Activated CD8-positive, alpha-beta memory T cell treated with anti-CD3 and anti-CD28 coated beads, Interleukin-2, amount 50 U/mL, for 4 hours (primary cell): ENCODE results near the gene ADAMTS3.

ENCODE experiments used
- DNase-seq: peaks from one replicate; pipeline ENCODE4 v3.0.0-alpha.2; 2020

ADAMTS3 gene

GRCh38 chr4:72394012-72394663 lies 174.9 kb downstream of the ADAMTS3 start:
- DNase-seq: no peak

GRCh38 chr4:72391281-72391680 lies 177.7 kb downstream of the ADAMTS3 start:
- no peak for DNase-seq

GRCh38 chr4:72390409-72390808 lies 178.6 kb downstream of the ADAMTS3 start:
- no peak for DNase-seq

GRCh38 chr4:72388521-72388920 lies 180.5 kb downstream of the ADAMTS3 start:
- no peak for DNase-seq

GRCh38 chr4:72387959-72388358 lies 181.1 kb downstream of the ADAMTS3 start:
- no peak for DNase-seq

- no peak for DNase-seq
These were observed 185.6 kb downstream of the ADAMTS3 start for GRCh38 chr4:72383439-72383838.

GRCh38 chr4:72378901-72379300 lies 190.1 kb downstream of the ADAMTS3 start:
- DNase-seq: no peak

- no peak for DNase-seq
These were observed 191.4 kb downstream of the ADAMTS3 start for GRCh38 chr4:72377491-72378194.

- DNase-seq: no peak
These were observed 192.1 kb downstream of the ADAMTS3 start for GRCh38 chr4:72376901-72377300.

GRCh38 chr4:72375073-72375736 lies 193.8 kb downstream of the ADAMTS3 start:
- DNase-seq: no peak

- no peak for DNase-seq
These were observed 194.9 kb downstream of the ADAMTS3 start for GRCh38 chr4:72374159-72374558.

- DNase-seq: no peak
These were observed 202.4 kb downstream of the ADAMTS3 start for GRCh38 chr4:72366601-72367000.

GRCh38 chr4:72365981-72366380 lies 203.0 kb downstream of the ADAMTS3 start:
- no peak for DNase-seq

- no peak for DNase-seq
These were observed 204.0 kb downstream of the ADAMTS3 start for GRCh38 chr4:72365016-72365415.

GRCh38 chr4:72360075-72360474 lies 208.9 kb downstream of the ADAMTS3 start:
- DNase-seq: no peak

- no peak for DNase-seq
These were observed 210.5 kb downstream of the ADAMTS3 start for GRCh38 chr4:72358483-72358882.

GRCh38 chr4:72357908-72358307 lies 211.1 kb downstream of the ADAMTS3 start:
- DNase-seq: no peak

GRCh38 chr4:72352711-72353110 lies 216.3 kb downstream of the ADAMTS3 start:
- no peak for DNase-seq

- no peak for DNase-seq
These were observed 217.5 kb downstream of the ADAMTS3 start for GRCh38 chr4:72351521-72351920.

- DNase-seq: no peak
These were observed 220.3 kb downstream of the ADAMTS3 start for GRCh38 chr4:72348701-72349100.

GRCh38 chr4:72344418-72344817 lies 224.6 kb downstream of the ADAMTS3 start:
- DNase-seq: no peak

GRCh38 chr4:72341432-72341820 lies 227.6 kb downstream of the ADAMTS3 start:
- DNase-seq: no peak

- DNase-seq: no peak
These were observed 228.1 kb downstream of the ADAMTS3 start for GRCh38 chr4:72340803-72341431.

GRCh38 chr4:72338060-72338459 lies 231.0 kb downstream of the ADAMTS3 start:
- DNase-seq: no peak
